ENCODE data around the gene GABRB2.

Gene GABRB2

GRCh38 chr5:161481922-161482321, 64.6 kb downstream of the GABRB2 start:
- DNase-seq (ENCODE audit: low spot score) = no peak
- TF ChIP-seq CTCF (IDR thresholded peaks at IDR 0.05) = no peak
- Histone ChIP-seq H3K27ac (no peak overlapping the region), H3K4me3 (no peak overlapping the region)

- H3K27ac ChIP-seq = no peak overlapping the region
- TF ChIP-seq CTCF (IDR thresholded peaks at IDR 0.05) = no peak
- DNase-seq (ENCODE audit: low spot score) = no peak
Measured at GRCh38 chr5:161471211-161471950, 75.1 kb downstream of the GABRB2 start.

GRCh38 chr5:161467703-161468102, 78.8 kb downstream of the GABRB2 start:
- no peak for DNase-seq (ENCODE audit: low spot score)
- Histone ChIP-seq H3K27ac (no peak overlapping the region), H3K4me3 (no peak overlapping the region)
- TF ChIP-seq CTCF (IDR thresholded peaks at IDR 0.05) = no peak

More at GRCh38 chr5:161471211-161471950, 75.1 kb downstream of the GABRB2 start:
- H3K4me3 ChIP-seq = no peak overlapping the region

- DNase-seq (ENCODE audit: low spot score) = no peak
- no peak overlapping the region for H3K27ac ChIP-seq
- TF ChIP-seq CTCF (IDR thresholded peaks at IDR 0.05) = no peak
- H3K4me3 ChIP-seq = no peak overlapping the region
Measured at GRCh38 chr5:161460741-161461140, 85.8 kb downstream of the GABRB2 start.

- no peak for TF ChIP-seq CTCF (IDR thresholded peaks at IDR 0.05)
- Histone ChIP-seq H3K4me3 (no peak overlapping the region), H3K27ac (no peak overlapping the region)
- DNase-seq (ENCODE audit: low spot score) = no peak
Measured at GRCh38 chr5:161446655-161447054, 99.9 kb downstream of the GABRB2 start.

GRCh38 chr5:161442471-161442870, 104.1 kb downstream of the GABRB2 start:
- DNase-seq (ENCODE audit: low spot score) = no peak
- TF ChIP-seq CTCF (IDR thresholded peaks at IDR 0.05) = no peak
- Histone ChIP-seq H3K4me3 (no peak overlapping the region), H3K27ac (no peak overlapping the region)

- Histone ChIP-seq H3K27ac (no peak overlapping the region), H3K4me3 (no peak overlapping the region)
- no peak for TF ChIP-seq CTCF (IDR thresholded peaks at IDR 0.05)
- no peak for DNase-seq (ENCODE audit: low spot score)
Measured at GRCh38 chr5:161432798-161433197, 113.7 kb downstream of the GABRB2 start.
